ENCODE measurements around the gene MMP24OS.
A peak's percentile ranks its signal among the peaks of the same experiment; 100 is the strongest.

MMP24OS gene

DNA sequence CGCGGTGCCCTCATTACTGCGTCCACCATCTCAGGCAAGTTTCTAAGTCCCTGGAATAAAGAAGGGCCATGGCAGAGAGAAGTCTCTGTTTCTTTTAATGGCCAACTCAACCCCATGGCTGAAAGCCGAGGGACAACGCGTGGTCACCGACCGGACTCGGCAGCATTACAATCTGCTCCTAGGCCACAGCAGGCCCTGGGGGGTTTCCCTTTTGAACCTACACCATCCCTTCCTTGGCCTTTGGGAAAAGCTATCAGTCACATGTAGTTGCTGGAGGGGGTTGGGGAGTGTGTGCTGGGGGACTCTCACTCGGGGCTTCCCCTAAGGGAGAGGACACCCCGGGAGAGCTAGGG lies 25.4 kb upstream of the MMP24OS start:
- Histone ChIP-seq H3K4me3 (ENCODE audit: low read length) (no peak overlapping the region), H3K79me1 (ENCODE audit: low read length) (no peaks in the 10 kb centered on the region), H3K9ac (ENCODE audit: low read length) (peak overlapping the region; percentile 39), H3K4me2 (ENCODE audit: low read length) (no peak overlapping the region), H2AK5ac (ENCODE audit: low read length) (no peak overlapping the region), H3K27ac (ENCODE audit: low read depth, low read length) (no peak overlapping the region), H3K56ac (ENCODE audit: low read length) (peak overlapping the region; percentile 26), H3K79me2 (ENCODE audit: control insufficient read depth, insufficient read depth, low read length) (no peaks in the 10 kb centered on the region), H2BK5ac (ENCODE audit: low read length) (no peak overlapping the region), H3K4ac (ENCODE audit: low read depth, low read length) (no peak overlapping the region), H2BK15ac (replicated peaks; ENCODE audit: low read depth) (no peak overlapping the region), H4K8ac (ENCODE audit: low read depth, low read length) (no peak overlapping the region), H3K27me3 (ENCODE audit: insufficient read depth, low read length, poor library complexity) (no peaks in the 10 kb centered on the region), H3K23ac (ENCODE audit: low read length) (no peak overlapping the region), H2BK120ac (ENCODE audit: low read depth, low read length) (no peak overlapping the region), H4K5ac (ENCODE audit: low read length) (no peak overlapping the region), H3K18ac (ENCODE audit: low read length) (no peak overlapping the region), H3K4me1 (ENCODE audit: control insufficient read depth, low read depth, low read length) (peaks cover 3% of the 10 kb centered on the region), H3K36me3 (ENCODE audit: control insufficient read depth, insufficient read depth, low read length) (no peaks in the 10 kb centered on the region)
- no CpG with 5 or more reads among the region's 11 CpGs for WGBS (ENCODE audit: extremely low coverage, insufficient coverage, low lambda C conversion rate)
- no peak for DNase-seq

DNA sequence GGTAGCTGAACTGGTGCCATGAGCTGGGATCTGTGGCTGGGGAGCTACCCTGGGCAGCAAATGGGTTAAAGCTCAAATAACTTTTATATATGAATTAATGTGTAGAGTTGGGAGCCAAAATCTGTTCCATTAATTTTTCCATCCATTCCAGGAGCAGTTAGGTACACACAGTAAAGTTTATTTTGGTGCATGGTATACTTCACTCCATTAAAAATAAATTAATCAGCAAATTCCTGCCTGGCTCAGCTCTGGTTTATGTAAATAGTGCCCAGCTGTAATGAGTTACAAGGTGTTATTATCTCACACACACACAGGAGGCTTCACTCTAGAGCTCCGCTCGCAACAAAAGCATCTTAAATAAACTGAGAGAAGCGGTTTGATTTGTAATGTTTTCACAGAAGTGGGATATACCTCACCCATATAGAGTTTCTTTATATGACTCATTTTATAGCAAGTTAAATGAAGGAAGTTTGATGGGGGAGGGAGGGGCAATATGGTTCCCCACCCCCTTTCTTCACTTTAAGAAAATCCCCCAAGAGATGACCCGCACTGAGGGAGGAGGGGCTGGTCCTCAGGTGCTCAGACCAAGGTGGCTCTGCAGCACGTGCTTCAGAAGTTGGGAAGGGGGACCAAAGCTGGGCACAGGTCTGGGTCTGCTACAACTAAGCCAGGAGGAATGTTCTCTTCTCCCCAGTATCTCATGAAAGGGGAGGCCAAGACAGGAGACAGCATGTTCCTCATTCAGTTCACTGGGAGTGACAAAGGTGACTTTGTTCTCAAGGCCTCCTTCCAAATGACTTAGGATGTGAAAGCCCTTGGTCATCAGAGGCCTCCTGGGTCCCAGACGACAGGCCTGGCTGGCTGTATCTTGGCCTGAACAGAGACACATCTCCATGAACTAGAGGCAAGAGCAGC lies 24.8 kb upstream of the MMP24OS start:
- Histone ChIP-seq H3K27me3 (ENCODE audit: insufficient read depth, low read length, poor library complexity) (no peaks in the 10 kb centered on the region), H3K4me3 (ENCODE audit: low read length) (no peak overlapping the region), H4K8ac (ENCODE audit: low read depth, low read length) (no peak overlapping the region), H2BK15ac (replicated peaks; ENCODE audit: low read depth) (no peak overlapping the region), H2BK5ac (ENCODE audit: low read length) (no peak overlapping the region), H3K27ac (ENCODE audit: low read depth, low read length) (no peak overlapping the region), H3K4ac (ENCODE audit: low read depth, low read length) (no peak overlapping the region), H2AK5ac (ENCODE audit: low read length) (no peak overlapping the region), H2BK120ac (ENCODE audit: low read depth, low read length) (no peak overlapping the region), H3K56ac (ENCODE audit: low read length) (no peak overlapping the region), H3K79me2 (ENCODE audit: control insufficient read depth, insufficient read depth, low read length) (no peaks in the 10 kb centered on the region), H3K79me1 (ENCODE audit: low read length) (no peaks in the 10 kb centered on the region), H3K36me3 (ENCODE audit: control insufficient read depth, insufficient read depth, low read length) (no peaks in the 10 kb centered on the region), H3K18ac (ENCODE audit: low read length) (no peak overlapping the region), H4K5ac (ENCODE audit: low read length) (no peak overlapping the region), H3K23ac (ENCODE audit: low read length) (no peak overlapping the region), H3K9ac (ENCODE audit: low read length) (no peak overlapping the region), H3K4me2 (ENCODE audit: low read length) (no peak overlapping the region), H3K4me1 (ENCODE audit: control insufficient read depth, low read depth, low read length) (peaks cover 3% of the 10 kb centered on the region)
- no CpG with 5 or more reads among the region's 6 CpGs for WGBS (ENCODE audit: extremely low coverage, insufficient coverage, low lambda C conversion rate)
- DNase-seq, result no peak

DNA sequence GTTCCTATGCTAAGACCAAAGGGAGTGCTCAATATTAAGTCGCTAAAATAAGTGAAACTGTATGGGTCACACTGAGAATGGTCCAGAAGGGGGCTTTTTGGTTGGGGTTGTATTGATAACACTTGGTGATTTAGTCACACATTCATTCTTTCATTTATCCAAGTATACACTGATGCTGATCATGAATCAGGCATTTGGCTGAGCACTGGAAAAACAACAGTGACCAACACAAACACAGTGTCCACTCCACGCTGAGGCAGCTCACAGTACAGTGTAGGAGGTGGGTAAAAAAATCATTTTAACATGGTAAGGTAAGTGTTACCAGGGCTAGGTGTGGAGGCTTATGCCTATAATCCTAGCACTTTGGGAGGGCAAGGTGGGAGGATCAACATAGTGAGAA lies 23.5 kb upstream of the MMP24OS start:
- H4K8ac ChIP-seq (ENCODE audit: low read depth, low read length), result no peak overlapping the region
- H3K36me3 ChIP-seq (ENCODE audit: control insufficient read depth, insufficient read depth, low read length), result no peaks in the 10 kb centered on the region
- WGBS (ENCODE audit: extremely low coverage, insufficient coverage, low lambda C conversion rate), result no CpG with 5 or more reads among the region's 2 CpGs
- H3K56ac ChIP-seq (ENCODE audit: low read length), result no peak overlapping the region
- H3K9ac ChIP-seq (ENCODE audit: low read length), result no peak overlapping the region
- no peak overlapping the region for H3K23ac ChIP-seq (ENCODE audit: low read length)
- no peak overlapping the region for H3K4ac ChIP-seq (ENCODE audit: low read depth, low read length)
- H2BK5ac ChIP-seq (ENCODE audit: low read length), result no peak overlapping the region
- H2AK5ac ChIP-seq (ENCODE audit: low read length), result no peak overlapping the region
- H3K79me2 ChIP-seq (ENCODE audit: control insufficient read depth, insufficient read depth, low read length), result no peaks in the 10 kb centered on the region
- no peak overlapping the region for H3K4me2 ChIP-seq (ENCODE audit: low read length)
- H3K79me1 ChIP-seq (ENCODE audit: low read length), result no peaks in the 10 kb centered on the region
- H2BK120ac ChIP-seq (ENCODE audit: low read depth, low read length), result no peak overlapping the region
- no peak for DNase-seq
- H3K18ac ChIP-seq (ENCODE audit: low read length), result no peak overlapping the region
- H3K27me3 ChIP-seq (ENCODE audit: insufficient read depth, low read length, poor library complexity), result no peaks in the 10 kb centered on the region
- no peak overlapping the region for H3K27ac ChIP-seq (ENCODE audit: low read depth, low read length)
- no peak overlapping the region for H3K4me3 ChIP-seq (ENCODE audit: low read length)
- H2BK15ac ChIP-seq (replicated peaks; ENCODE audit: low read depth), result no peak overlapping the region
- H4K5ac ChIP-seq (ENCODE audit: low read length), result no peak overlapping the region
- peaks cover 3% of the 10 kb centered on the region for H3K4me1 ChIP-seq (ENCODE audit: control insufficient read depth, low read depth, low read length)

DNA sequence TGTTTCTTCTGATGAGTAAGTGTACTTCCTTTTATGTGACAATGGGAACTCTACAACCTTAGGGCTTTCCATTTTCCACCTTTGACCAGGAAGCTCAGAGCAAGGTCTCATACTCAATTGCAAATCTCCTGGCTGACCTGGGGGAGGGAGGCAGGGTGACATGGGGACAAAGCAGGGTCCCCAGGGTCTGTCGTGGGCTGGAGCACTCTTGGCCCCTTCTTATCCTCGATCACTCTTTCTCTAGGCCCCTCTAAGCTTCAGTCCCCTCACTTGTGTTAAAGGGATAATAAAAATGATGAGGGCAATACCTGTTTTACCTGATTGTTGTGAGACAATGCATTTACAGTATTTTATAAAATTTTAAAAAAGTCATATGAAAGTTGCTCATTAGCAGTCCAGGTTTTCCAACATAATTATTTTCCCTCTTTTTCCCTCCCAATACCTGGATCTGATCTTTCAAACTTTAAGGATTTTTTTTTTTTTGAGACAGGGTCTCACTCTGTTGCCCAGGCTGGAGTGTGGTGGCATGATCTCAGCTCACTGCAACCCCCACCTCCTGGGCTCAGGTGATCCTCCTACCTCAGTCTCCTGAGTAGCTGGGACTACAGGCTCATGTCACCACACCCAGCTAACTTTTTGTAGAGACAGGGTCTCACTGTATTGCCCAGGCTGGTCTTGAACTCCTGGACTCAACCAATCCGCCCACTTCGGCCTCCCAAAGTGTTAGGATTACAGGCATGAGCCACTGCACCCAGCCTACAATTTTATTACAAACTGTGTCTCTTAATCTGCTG lies 22.7 kb upstream of the MMP24OS start:
- Histone ChIP-seq H3K27ac (ENCODE audit: low read depth, low read length) (no peak overlapping the region), H3K23ac (ENCODE audit: low read length) (no peak overlapping the region), H3K79me1 (ENCODE audit: low read length) (no peaks in the 10 kb centered on the region), H2BK120ac (ENCODE audit: low read depth, low read length) (no peak overlapping the region), H3K4me2 (ENCODE audit: low read length) (no peak overlapping the region), H3K18ac (ENCODE audit: low read length) (no peak overlapping the region), H3K27me3 (ENCODE audit: insufficient read depth, low read length, poor library complexity) (no peaks in the 10 kb centered on the region), H4K5ac (ENCODE audit: low read length) (no peak overlapping the region), H2BK15ac (replicated peaks; ENCODE audit: low read depth) (no peak overlapping the region), H3K4ac (ENCODE audit: low read depth, low read length) (no peak overlapping the region), H2AK5ac (ENCODE audit: low read length) (no peak overlapping the region), H3K36me3 (ENCODE audit: control insufficient read depth, insufficient read depth, low read length) (no peaks in the 10 kb centered on the region), H3K4me3 (ENCODE audit: low read length) (no peak overlapping the region), H2BK5ac (ENCODE audit: low read length) (no peak overlapping the region), H3K79me2 (ENCODE audit: control insufficient read depth, insufficient read depth, low read length) (no peaks in the 10 kb centered on the region), H3K56ac (ENCODE audit: low read length) (no peak overlapping the region), H3K4me1 (ENCODE audit: control insufficient read depth, low read depth, low read length) (peaks cover 3% of the 10 kb centered on the region), H3K9ac (ENCODE audit: low read length) (no peak overlapping the region), H4K8ac (ENCODE audit: low read depth, low read length) (no peak overlapping the region)
- DNase-seq, result no peak
- WGBS (ENCODE audit: extremely low coverage, insufficient coverage, low lambda C conversion rate), result no CpG with 5 or more reads among the region's 4 CpGs

DNA sequence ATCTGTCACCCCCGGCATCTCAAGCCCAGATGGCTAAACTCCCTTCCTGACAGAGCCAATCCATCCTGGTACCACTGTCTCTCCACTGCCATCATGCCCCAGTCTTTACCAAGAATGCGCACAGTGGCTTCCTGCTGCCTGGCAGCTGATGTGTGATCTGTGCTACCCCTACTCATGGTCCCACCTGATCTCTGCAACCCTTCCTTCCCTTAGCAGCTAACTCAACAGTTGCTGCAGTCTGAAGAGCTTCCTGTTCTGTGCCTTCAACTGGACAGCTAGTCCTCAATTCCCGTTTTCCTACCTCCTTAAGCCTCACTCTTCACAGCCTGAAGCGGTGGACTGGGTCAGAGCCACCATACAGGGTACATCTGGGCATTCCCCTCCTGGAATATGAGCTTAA lies 21.9 kb upstream of the MMP24OS start:
- no peak overlapping the region for H3K9ac ChIP-seq (ENCODE audit: low read length)
- no peak overlapping the region for H3K18ac ChIP-seq (ENCODE audit: low read length)
- WGBS (ENCODE audit: extremely low coverage, insufficient coverage, low lambda C conversion rate), result no CpG with 5 or more reads among the region's 4 CpGs
- no peak for DNase-seq
- no peak overlapping the region for H3K4ac ChIP-seq (ENCODE audit: low read depth, low read length)
- H3K79me2 ChIP-seq (ENCODE audit: control insufficient read depth, insufficient read depth, low read length), result no peaks in the 10 kb centered on the region
- H4K5ac ChIP-seq (ENCODE audit: low read length), result no peak overlapping the region
- H3K56ac ChIP-seq (ENCODE audit: low read length), result no peak overlapping the region
- peaks cover 3% of the 10 kb centered on the region for H3K4me1 ChIP-seq (ENCODE audit: control insufficient read depth, low read depth, low read length)
- no peak overlapping the region for H3K4me2 ChIP-seq (ENCODE audit: low read length)
- H3K36me3 ChIP-seq (ENCODE audit: control insufficient read depth, insufficient read depth, low read length), result no peaks in the 10 kb centered on the region
- H4K8ac ChIP-seq (ENCODE audit: low read depth, low read length), result no peak overlapping the region
- no peak overlapping the region for H3K23ac ChIP-seq (ENCODE audit: low read length)
- no peak overlapping the region for H2BK5ac ChIP-seq (ENCODE audit: low read length)
- no peaks in the 10 kb centered on the region for H3K79me1 ChIP-seq (ENCODE audit: low read length)
- no peak overlapping the region for H2BK15ac ChIP-seq (replicated peaks; ENCODE audit: low read depth)
- no peak overlapping the region for H2BK120ac ChIP-seq (ENCODE audit: low read depth, low read length)
- H2AK5ac ChIP-seq (ENCODE audit: low read length), result no peak overlapping the region
- no peak overlapping the region for H3K27ac ChIP-seq (ENCODE audit: low read depth, low read length)
- H3K4me3 ChIP-seq (ENCODE audit: low read length), result no peak overlapping the region
- H3K27me3 ChIP-seq (ENCODE audit: insufficient read depth, low read length, poor library complexity), result no peaks in the 10 kb centered on the region

Measured in mesendoderm (in vitro differentiated cells).